HEK293T (cell line): Measurements from ENCODE around the gene COQ7.

ENCODE experiments used
- ARNT ChIP-seq: fragments of 450-650 bp; IDR thresholded peaks from 2 replicates; pipeline ENCODE4 v1.6.1; 2017; ENCODE audit warnings: mild to moderate bottlenecking
- BHLHE40 ChIP-seq: fragments of 450-650 bp; IDR thresholded peaks from 2 replicates; pipeline ENCODE4 v1.6.1; 2016; ENCODE audit warnings: mild to moderate bottlenecking, moderate library complexity, borderline replicate concordance
- CTBP1 ChIP-seq: fragments of 450-650 bp; IDR thresholded peaks from 2 replicates; pipeline ENCODE4 v1.6.1; 2016; ENCODE audit warnings: borderline replicate concordance
- ELF4 ChIP-seq: fragments of 450-650 bp; IDR thresholded peaks from 2 replicates; pipeline ENCODE4 v1.6.1; 2017; ENCODE audit warnings: antibody characterized with exemption
- FOXA1 ChIP-seq: fragments of 450-650 bp; IDR thresholded peaks from 2 replicates; pipeline ENCODE4 v1.6.1; 2016; ENCODE audit warnings: mild to moderate bottlenecking
- FOXK2 ChIP-seq: fragments of 450-650 bp; IDR thresholded peaks from 2 replicates; pipeline ENCODE4 v1.6.1; 2016; ENCODE audit warnings: mild to moderate bottlenecking
- FOXM1 ChIP-seq: fragments of 450-650 bp; IDR thresholded peaks from 2 replicates; pipeline ENCODE4 v1.6.1; 2017; ENCODE audit warnings: mild to moderate bottlenecking, borderline replicate concordance
- L3MBTL2 ChIP-seq: fragments of 450-650 bp; conservative IDR thresholded peaks from 2 replicates; pipeline ENCODE4 v1.6.1; 2016; ENCODE audit warnings: mild to moderate bottlenecking
- NFRKB ChIP-seq: fragments of 450-650 bp; IDR thresholded peaks from 2 replicates; pipeline ENCODE4 v1.6.1; 2016; ENCODE audit warnings: mild to moderate bottlenecking, moderate library complexity
- SP1 ChIP-seq: fragments of 450-650 bp; IDR thresholded peaks from 2 replicates; pipeline ENCODE4 v1.6.1; 2017
- SUZ12 ChIP-seq: fragments of 450-650 bp; IDR thresholded peaks from 2 replicates; pipeline ENCODE4 v1.6.1; 2016; ENCODE audit warnings: mild to moderate bottlenecking
- TARDBP ChIP-seq: fragments of 450-650 bp; IDR thresholded peaks from 2 replicates; pipeline ENCODE4 v1.6.1; 2016
- ZNF384 ChIP-seq: fragments of 450-650 bp; IDR thresholded peaks from 2 replicates; pipeline ENCODE4 v1.6.1; 2016
- TF ChIP-seq, protein P1 (sequence below): fragments of 450-650 bp; IDR thresholded peaks from 2 replicates; pipeline ENCODE4 v1.6.1; 2016

DNA sequence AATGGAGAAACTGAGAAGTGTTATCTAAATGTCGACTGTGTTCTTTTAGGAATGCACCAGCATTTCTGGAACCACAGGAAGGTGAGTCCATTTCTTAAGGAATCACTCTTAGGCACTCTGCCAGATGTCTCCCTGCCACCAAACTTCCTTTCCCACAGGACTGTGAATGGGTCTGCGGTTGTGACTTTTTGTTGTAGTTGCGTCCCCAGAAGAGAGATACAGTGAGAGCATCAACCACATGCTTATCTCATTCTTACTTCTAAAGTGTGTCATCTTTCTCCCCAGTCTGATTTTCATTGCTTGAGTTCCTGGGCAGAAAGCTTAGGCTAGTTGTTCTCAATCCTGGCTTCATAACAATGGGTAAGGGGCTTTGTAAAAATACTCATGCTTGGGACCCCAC is 59.8 kb downstream of the COQ7 start:
- no peak for TF ChIP-seq CTBP1
- no peak for TF ChIP-seq TARDBP
- no peak for TF ChIP-seq BHLHE40
- no peak for TF ChIP-seq ZNF384
- TF ChIP-seq FOXM1 = no peak
- TF ChIP-seq FOXA1 = no peak
- no peak for TF ChIP-seq ELF4
- TF ChIP-seq FOXK2 = no peak
- no peak for TF ChIP-seq L3MBTL2
- no peak for TF ChIP-seq NFRKB
- TF ChIP-seq, protein P1, sequence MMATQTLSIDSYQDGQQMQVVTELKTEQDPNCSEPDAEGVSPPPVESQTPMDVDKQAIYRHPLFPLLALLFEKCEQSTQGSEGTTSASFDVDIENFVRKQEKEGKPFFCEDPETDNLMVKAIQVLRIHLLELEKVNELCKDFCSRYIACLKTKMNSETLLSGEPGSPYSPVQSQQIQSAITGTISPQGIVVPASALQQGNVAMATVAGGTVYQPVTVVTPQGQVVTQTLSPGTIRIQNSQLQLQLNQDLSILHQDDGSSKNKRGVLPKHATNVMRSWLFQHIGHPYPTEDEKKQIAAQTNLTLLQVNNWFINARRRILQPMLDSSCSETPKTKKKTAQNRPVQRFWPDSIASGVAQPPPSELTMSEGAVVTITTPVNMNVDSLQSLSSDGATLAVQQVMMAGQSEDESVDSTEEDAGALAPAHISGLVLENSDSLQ = no peak
- TF ChIP-seq SP1 = no peak
- TF ChIP-seq SUZ12 = no peak
- no peak for TF ChIP-seq ARNT
